AG09319 (cell line): ENCODE measurements around the gene ST6GAL2.

Source experiments
- DNase-seq: peaks from one replicate; pipeline ENCODE4 v3.0.0-alpha.2; 2010; ENCODE audit warnings: low read depth; ENCODE audit errors: extremely low read depth
- CTCF ChIP-seq: IDR thresholded peaks from 2 replicates; pipeline ENCODE4 v1.5.1; 2011; ENCODE audit warnings: low read depth, mild to moderate bottlenecking, inconsistent platforms, low read length, moderate library complexity

ST6GAL2 gene

GRCh38 chr2:106800180-106800579 lies 85.8 kb downstream of the ST6GAL2 start:
- TF ChIP-seq CTCF = no peak
- DNase-seq = no peak

DNA sequence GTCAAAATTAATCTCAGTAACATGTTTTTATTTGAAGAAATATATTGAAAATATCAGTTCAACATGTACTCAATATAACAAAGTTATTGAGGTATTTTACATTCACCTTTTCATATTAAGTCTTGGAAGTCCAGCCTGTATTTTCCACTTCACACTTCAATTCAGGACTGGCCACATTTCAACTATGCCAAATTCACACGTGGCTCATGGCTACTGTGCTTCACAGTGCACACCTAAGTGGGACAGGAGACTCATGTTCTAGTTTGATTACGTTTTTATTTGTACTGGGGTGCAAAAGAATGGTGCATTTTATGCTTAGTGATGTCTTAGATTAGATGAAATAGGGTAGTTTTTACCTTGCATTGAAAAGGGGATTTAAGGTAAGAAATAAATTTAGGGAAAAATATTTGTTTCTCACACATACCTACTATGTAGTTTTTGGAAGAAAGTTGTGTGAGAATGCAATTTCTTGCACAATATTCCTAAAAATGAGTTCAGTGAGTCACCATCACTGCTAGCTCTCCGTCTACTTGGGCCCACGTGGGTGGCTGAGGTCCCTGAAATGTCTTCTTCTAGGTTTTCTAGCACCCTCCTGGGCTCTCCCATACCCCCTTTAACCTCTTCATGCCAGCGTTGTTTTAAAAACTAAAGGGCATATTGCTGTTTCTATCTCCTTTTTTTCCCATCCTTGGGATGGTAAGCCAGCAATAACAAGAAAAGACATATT lies 87.0 kb downstream of the ST6GAL2 start:
- no peak for DNase-seq
- TF ChIP-seq CTCF = no peak

GRCh38 chr2:106797494-106797893 lies 88.5 kb downstream of the ST6GAL2 start:
- TF ChIP-seq CTCF = no peak
- no peak for DNase-seq

DNA sequence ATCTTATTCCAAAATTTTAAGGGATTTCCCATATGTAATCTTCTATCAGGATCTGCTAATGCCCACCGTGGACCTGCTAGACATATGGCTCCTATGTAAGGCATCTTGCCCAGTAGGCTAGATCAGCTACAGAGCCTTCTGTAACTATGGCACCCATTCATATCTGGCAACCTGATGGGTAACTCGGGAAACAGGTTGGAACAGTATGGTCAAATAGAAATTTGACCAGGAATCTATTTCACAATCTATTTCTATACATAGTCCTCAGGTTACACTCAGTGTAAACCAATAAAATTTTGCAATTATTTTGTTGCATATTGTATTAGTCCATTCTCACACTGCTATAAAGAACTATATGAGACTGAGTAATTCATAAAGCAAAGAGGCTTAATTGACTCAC lies 93.3 kb downstream of the ST6GAL2 start:
- TF ChIP-seq CTCF = no peak
- no peak for DNase-seq

- no peak for DNase-seq
- no peak for TF ChIP-seq CTCF
Measured at GRCh38 chr2:106789185-106789584, 96.8 kb downstream of the ST6GAL2 start.

DNA sequence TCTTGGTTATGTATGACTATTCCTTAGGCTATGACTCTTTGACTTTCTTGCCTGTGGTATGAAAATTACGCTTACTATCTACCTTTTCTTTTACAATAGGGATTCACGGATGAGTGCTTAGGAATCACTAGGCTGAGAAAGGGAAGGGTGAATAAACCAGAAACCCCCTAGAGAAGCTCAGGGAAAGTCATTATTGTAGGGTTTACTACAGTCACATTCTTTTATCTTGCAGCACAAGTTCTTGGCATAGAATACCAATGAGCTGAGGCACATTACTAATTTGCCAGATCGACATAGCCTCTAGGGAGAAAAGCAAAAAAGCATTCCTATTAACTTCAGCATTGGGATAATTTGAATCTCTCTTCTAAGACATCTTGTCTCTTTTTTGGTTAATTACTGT lies 103.3 kb downstream of the ST6GAL2 start:
- TF ChIP-seq CTCF = no peak
- no peak for DNase-seq

DNA sequence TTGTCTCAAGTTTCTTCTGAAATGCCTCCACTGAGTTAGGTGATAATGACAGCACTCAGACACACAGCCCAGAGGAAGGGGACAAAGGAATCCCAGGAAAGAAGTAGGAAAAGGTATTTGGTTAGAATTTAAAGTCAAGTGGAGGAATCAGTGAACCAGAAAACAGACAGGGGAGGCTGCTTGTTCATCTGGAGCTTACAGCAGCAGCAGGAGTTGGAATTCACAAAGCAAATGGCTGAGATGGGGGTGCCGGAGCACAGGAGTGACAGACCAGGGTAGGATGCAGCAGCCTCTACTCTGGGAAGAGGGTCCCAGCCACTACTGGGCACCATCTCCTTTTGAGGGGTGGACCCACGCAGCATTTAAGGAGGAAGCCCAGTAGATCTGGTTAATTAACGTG lies 104.8 kb downstream of the ST6GAL2 start:
- no peak for TF ChIP-seq CTCF
- no peak for DNase-seq
